ENCODE data around the gene SCG3.

SCG3 gene

DNA sequence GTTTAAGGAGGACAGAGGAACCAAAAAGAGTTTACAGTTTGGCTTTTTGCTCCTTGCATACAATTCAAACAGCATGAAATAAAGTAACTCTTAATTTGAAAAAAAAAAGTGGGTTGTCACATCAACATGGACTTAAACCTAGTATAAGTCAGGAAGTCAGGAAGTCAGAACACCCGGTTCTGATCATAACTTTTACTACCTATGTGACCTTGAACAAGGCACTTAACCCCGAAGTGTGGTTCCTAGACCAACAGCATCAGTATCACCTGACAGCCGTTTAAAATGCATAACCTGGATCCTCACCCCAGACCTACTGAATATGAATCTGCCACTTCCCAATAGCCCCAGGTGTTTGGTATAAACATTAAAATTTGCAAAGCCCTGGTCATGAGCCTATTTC, 37.4 kb downstream of the SCG3 start:
- Histone ChIP-seq H3K14ac (ENCODE audit: low read length) (no peak overlapping the region), H4K8ac (ENCODE audit: low read depth, low read length) (no peak overlapping the region), H4K91ac (ENCODE audit: low read depth, low read length, poor library complexity) (no peak overlapping the region), H3K9me3 (replicated peaks in 1 of 2; ENCODE audit: control insufficient read depth in 2 of 2, insufficient read depth in 1 of 2, low read depth in 1 of 2, low read length in 2 of 2) (no peaks in the 10 kb centered on the region), H2BK12ac (ENCODE audit: low read length) (no peak overlapping the region), H2BK5ac (ENCODE audit: low read length) (no peak overlapping the region), H3K27ac (replicated peaks; ENCODE audit: low read length) (no peak overlapping the region), H3K4me2 (ENCODE audit: insufficient read depth, low read length, poor library complexity, severe bottlenecking) (no peak overlapping the region), H3K4me1 (ENCODE audit: control insufficient read depth in 2 of 2, insufficient read depth in 1 of 2, low read depth in 1 of 2, low read length in 2 of 2) (peaks cover 3 to 13% of the 10 kb centered on the region in 2 donors), H2AFZ (ENCODE audit: low read length) (no peak overlapping the region), H3K27me3 (ENCODE audit: control insufficient read depth in 3 of 3, insufficient read depth in 3 of 3, low read depth in 1 of 3, low read length in 3 of 3) (no peaks in the 10 kb centered on the region), H3K23ac (ENCODE audit: low read depth, low read length, poor library complexity) (no peak overlapping the region), H2AK5ac (ENCODE audit: low read depth, low read length) (no peak overlapping the region), H2BK15ac (ENCODE audit: low read length) (no peak overlapping the region), H3K4me3 (ENCODE audit: low read length in 2 of 2) (no peak overlapping the region), H3K79me1 (ENCODE audit: low read depth, low read length) (no peaks in the 10 kb centered on the region), H2BK120ac (ENCODE audit: low read depth, low read length) (no peak overlapping the region), H3K9ac (ENCODE audit: low read depth, low read length, poor library complexity) (no peak overlapping the region), H3K18ac (ENCODE audit: low read length) (no peak overlapping the region), H3K4ac (ENCODE audit: low read length) (no peak overlapping the region), H3K36me3 (replicated peaks in 1 of 2; ENCODE audit: control insufficient read depth in 2 of 2, insufficient read depth in 2 of 2, low read length in 2 of 2) (no peaks in the 10 kb centered on the region)
- no CpG with 5 or more reads among the region's 3 CpGs for WGBS, 2 donors (ENCODE audit: extremely low coverage in 2 of 2, insufficient read length in 2 of 2, insufficient replicate concordance in 1 of 2)
- DNase-seq (ENCODE audit: low spot score), result no peak

DNA sequence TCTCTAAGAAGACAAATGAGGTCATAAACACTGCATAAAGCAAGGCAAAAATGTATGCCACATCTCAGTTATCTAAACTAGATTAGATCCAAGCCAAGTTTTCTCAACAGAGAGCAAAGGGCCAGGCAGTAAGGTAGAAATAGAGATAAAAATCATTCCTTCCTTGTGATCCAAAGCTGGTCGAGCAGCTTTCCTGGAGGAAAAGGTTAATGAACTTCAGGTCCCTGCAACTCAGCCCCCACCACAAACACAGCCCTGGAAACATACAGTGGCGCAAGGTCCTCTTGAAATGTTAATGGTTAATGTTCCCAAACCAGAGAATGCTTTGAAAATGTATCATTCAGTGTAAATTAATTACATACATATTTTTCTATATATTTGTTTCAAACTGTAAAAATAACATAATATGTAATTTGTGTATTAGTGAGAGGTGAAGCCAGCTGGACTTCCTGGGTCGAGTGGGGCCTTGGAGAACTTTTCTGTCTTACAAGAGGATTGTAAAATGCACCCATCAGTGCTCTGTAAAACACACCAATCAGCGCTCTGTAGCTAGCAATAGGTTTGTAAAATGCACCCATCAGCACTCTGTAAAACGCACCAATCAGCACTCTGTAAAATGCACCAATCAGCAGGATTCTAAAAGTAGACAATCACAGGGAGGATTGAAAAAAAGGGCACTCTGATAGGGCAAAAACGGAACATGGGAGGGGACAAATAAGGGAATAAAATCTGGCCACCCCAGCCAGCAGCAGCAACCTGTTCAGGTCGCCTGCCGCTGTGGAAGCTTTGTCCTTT, 39.1 kb downstream of the SCG3 start:
- H3K4me1 ChIP-seq (ENCODE audit: control insufficient read depth in 2 of 2, insufficient read depth in 1 of 2, low read depth in 1 of 2, low read length in 2 of 2), result peaks cover 0 to 10% of the 10 kb centered on the region in 2 donors
- H2AFZ ChIP-seq (ENCODE audit: low read length), result no peak overlapping the region
- no peak overlapping the region for H3K27ac ChIP-seq (replicated peaks; ENCODE audit: low read length)
- H2BK5ac ChIP-seq (ENCODE audit: low read length), result no peak overlapping the region
- no peak overlapping the region for H2BK120ac ChIP-seq (ENCODE audit: low read depth, low read length)
- H2BK15ac ChIP-seq (ENCODE audit: low read length), result no peak overlapping the region
- no peaks in the 10 kb centered on the region for H3K9me3 ChIP-seq (replicated peaks in 1 of 2; ENCODE audit: control insufficient read depth in 2 of 2, insufficient read depth in 1 of 2, low read depth in 1 of 2, low read length in 2 of 2)
- H4K91ac ChIP-seq (ENCODE audit: low read depth, low read length, poor library complexity), result no peak overlapping the region
- H3K9ac ChIP-seq (ENCODE audit: low read depth, low read length, poor library complexity), result no peak overlapping the region
- WGBS, 2 donors (ENCODE audit: extremely low coverage in 2 of 2, insufficient read length in 2 of 2, insufficient replicate concordance in 1 of 2), result no CpG with 5 or more reads among the region's 8 CpGs
- no peak overlapping the region for H4K8ac ChIP-seq (ENCODE audit: low read depth, low read length)
- H2BK12ac ChIP-seq (ENCODE audit: low read length), result no peak overlapping the region
- H3K14ac ChIP-seq (ENCODE audit: low read length), result no peak overlapping the region
- H3K27me3 ChIP-seq (ENCODE audit: control insufficient read depth in 3 of 3, insufficient read depth in 3 of 3, low read depth in 1 of 3, low read length in 3 of 3), result no peaks in the 10 kb centered on the region
- no peak overlapping the region for H3K4me3 ChIP-seq (ENCODE audit: low read length in 2 of 2)
- H3K23ac ChIP-seq (ENCODE audit: low read depth, low read length, poor library complexity), result no peak overlapping the region
- H3K18ac ChIP-seq (ENCODE audit: low read length), result no peak overlapping the region
- no peak overlapping the region for H3K4ac ChIP-seq (ENCODE audit: low read length)
- no peaks in the 10 kb centered on the region for H3K79me1 ChIP-seq (ENCODE audit: low read depth, low read length)
- no peak overlapping the region for H2AK5ac ChIP-seq (ENCODE audit: low read depth, low read length)
- no peak for DNase-seq (ENCODE audit: low spot score)
- no peaks in the 10 kb centered on the region for H3K36me3 ChIP-seq (replicated peaks in 1 of 2; ENCODE audit: control insufficient read depth in 2 of 2, insufficient read depth in 2 of 2, low read length in 2 of 2)
- no peak overlapping the region for H3K4me2 ChIP-seq (ENCODE audit: insufficient read depth, low read length, poor library complexity, severe bottlenecking)

DNA sequence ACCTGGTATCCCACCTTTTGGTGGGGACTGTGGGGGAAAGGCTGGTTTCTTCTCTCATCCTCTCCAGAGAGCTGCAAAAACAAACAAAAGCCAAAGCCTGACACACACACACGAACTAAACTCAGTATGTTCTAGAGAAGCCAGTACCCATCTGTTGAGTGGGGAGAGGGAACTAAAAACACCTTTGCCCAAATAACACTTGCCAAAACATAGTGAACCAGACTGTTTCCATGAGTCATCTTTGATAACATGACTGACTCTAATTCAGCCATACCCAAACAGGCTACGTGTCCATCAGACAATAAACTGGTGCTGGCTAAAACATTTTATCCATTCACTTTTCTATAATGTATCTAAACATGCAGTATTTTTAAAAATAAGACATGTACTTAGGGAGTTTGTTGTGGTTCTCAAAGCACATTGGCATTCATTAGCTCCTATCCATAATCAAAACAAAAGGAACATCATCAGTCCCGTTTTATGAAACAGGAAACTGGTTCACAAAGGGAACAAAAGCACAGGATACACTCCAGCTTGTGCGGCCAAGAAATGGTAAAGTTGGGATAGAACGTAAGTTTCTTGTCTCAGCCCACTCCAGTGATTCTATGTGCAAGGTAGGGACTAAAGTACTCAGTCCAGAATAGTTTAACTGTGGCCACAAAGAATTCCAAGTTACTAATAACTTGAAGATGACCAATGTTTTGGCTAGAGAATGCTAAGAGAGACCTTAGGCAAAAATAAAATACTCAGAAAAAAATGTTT, 40.1 kb downstream of the SCG3 start:
- no peak overlapping the region for H4K8ac ChIP-seq (ENCODE audit: low read depth, low read length)
- peaks cover 0 to 15% of the 10 kb centered on the region in 2 donors for H3K4me1 ChIP-seq (ENCODE audit: control insufficient read depth in 2 of 2, insufficient read depth in 1 of 2, low read depth in 1 of 2, low read length in 2 of 2)
- no peak overlapping the region for H3K18ac ChIP-seq (ENCODE audit: low read length)
- no peak for DNase-seq (ENCODE audit: low spot score)
- no peak overlapping the region for H3K27ac ChIP-seq (replicated peaks; ENCODE audit: low read length)
- H3K4me3 ChIP-seq (ENCODE audit: low read length in 2 of 2), result no peak overlapping the region
- no peaks in the 10 kb centered on the region for H3K79me1 ChIP-seq (ENCODE audit: low read depth, low read length)
- H2BK15ac ChIP-seq (ENCODE audit: low read length), result no peak overlapping the region
- peak overlapping the region; percentile 8 for H2AFZ ChIP-seq (ENCODE audit: low read length)
- H3K9ac ChIP-seq (ENCODE audit: low read depth, low read length, poor library complexity), result no peak overlapping the region
- H3K27me3 ChIP-seq (ENCODE audit: control insufficient read depth in 3 of 3, insufficient read depth in 3 of 3, low read depth in 1 of 3, low read length in 3 of 3), result no peaks in the 10 kb centered on the region
- no peak overlapping the region for H3K23ac ChIP-seq (ENCODE audit: low read depth, low read length, poor library complexity)
- H4K91ac ChIP-seq (ENCODE audit: low read depth, low read length, poor library complexity), result no peak overlapping the region
- H2BK120ac ChIP-seq (ENCODE audit: low read depth, low read length), result no peak overlapping the region
- no peak overlapping the region for H3K4me2 ChIP-seq (ENCODE audit: insufficient read depth, low read length, poor library complexity, severe bottlenecking)
- WGBS, 2 donors (ENCODE audit: extremely low coverage in 2 of 2, insufficient read length in 2 of 2, insufficient replicate concordance in 1 of 2), result no CpG with 5 or more reads among the region's 5 CpGs
- no peak overlapping the region for H2BK12ac ChIP-seq (ENCODE audit: low read length)
- H2AK5ac ChIP-seq (ENCODE audit: low read depth, low read length), result no peak overlapping the region
- H3K4ac ChIP-seq (ENCODE audit: low read length), result no peak overlapping the region
- no peak overlapping the region for H3K14ac ChIP-seq (ENCODE audit: low read length)
- H3K9me3 ChIP-seq (replicated peaks in 1 of 2; ENCODE audit: control insufficient read depth in 2 of 2, insufficient read depth in 1 of 2, low read depth in 1 of 2, low read length in 2 of 2), result no peaks in the 10 kb centered on the region
- no peaks in the 10 kb centered on the region for H3K36me3 ChIP-seq (replicated peaks in 1 of 2; ENCODE audit: control insufficient read depth in 2 of 2, insufficient read depth in 2 of 2, low read length in 2 of 2)
- H2BK5ac ChIP-seq (ENCODE audit: low read length), result no peak overlapping the region

DNA sequence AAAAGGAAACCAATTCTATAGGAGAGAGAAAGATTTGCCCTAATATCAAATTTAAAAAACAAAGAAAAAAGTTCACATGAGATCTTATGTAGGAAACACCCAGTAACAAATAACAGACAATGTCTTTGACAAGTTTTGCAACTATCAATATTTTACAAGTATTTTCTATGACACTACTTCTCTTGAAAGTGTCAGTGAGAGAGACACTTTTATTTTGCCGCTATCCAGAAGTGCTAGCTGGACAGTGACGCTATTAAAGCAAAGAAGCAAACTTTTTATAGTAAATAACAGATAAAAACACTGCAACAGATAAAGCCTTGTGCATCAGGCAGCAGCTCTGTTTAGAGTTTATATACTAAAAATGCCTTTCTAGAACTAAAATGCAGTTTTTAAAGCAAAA, 42.9 kb downstream of the SCG3 start:
- Histone ChIP-seq H2BK12ac (ENCODE audit: low read length) (no peak overlapping the region), H3K9ac (ENCODE audit: low read depth, low read length, poor library complexity) (no peak overlapping the region), H3K23ac (ENCODE audit: low read depth, low read length, poor library complexity) (no peak overlapping the region), H3K4me3 (ENCODE audit: low read length in 2 of 2) (no peak overlapping the region), H3K27me3 (ENCODE audit: control insufficient read depth in 3 of 3, insufficient read depth in 3 of 3, low read depth in 1 of 3, low read length in 3 of 3) (no peaks in the 10 kb centered on the region), H3K4ac (ENCODE audit: low read length) (no peak overlapping the region), H2BK5ac (ENCODE audit: low read length) (no peak overlapping the region), H3K36me3 (replicated peaks in 1 of 2; ENCODE audit: control insufficient read depth in 2 of 2, insufficient read depth in 2 of 2, low read length in 2 of 2) (no peaks in the 10 kb centered on the region), H2AK5ac (ENCODE audit: low read depth, low read length) (no peak overlapping the region), H2BK120ac (ENCODE audit: low read depth, low read length) (no peak overlapping the region), H2AFZ (ENCODE audit: low read length) (no peak overlapping the region), H3K27ac (replicated peaks; ENCODE audit: low read length) (no peak overlapping the region), H3K18ac (ENCODE audit: low read length) (no peak overlapping the region), H2BK15ac (ENCODE audit: low read length) (no peak overlapping the region), H3K4me1 (ENCODE audit: control insufficient read depth in 2 of 2, insufficient read depth in 1 of 2, low read depth in 1 of 2, low read length in 2 of 2) (peaks cover 2 to 26% of the 10 kb centered on the region in 2 donors), H4K8ac (ENCODE audit: low read depth, low read length) (no peak overlapping the region), H3K4me2 (ENCODE audit: insufficient read depth, low read length, poor library complexity, severe bottlenecking) (no peak overlapping the region), H4K91ac (ENCODE audit: low read depth, low read length, poor library complexity) (no peak overlapping the region), H3K79me1 (ENCODE audit: low read depth, low read length) (no peaks in the 10 kb centered on the region), H3K9me3 (replicated peaks in 1 of 2; ENCODE audit: control insufficient read depth in 2 of 2, insufficient read depth in 1 of 2, low read depth in 1 of 2, low read length in 2 of 2) (no peaks in the 10 kb centered on the region), H3K14ac (ENCODE audit: low read length) (no peak overlapping the region)
- no peak for DNase-seq (ENCODE audit: low spot score)
- no CpG with 5 or more reads among the region's 2 CpGs for WGBS, 2 donors (ENCODE audit: extremely low coverage in 2 of 2, insufficient read length in 2 of 2, insufficient replicate concordance in 1 of 2)
